ENCODE data around the gene STMN3.

Gene STMN3

DNA sequence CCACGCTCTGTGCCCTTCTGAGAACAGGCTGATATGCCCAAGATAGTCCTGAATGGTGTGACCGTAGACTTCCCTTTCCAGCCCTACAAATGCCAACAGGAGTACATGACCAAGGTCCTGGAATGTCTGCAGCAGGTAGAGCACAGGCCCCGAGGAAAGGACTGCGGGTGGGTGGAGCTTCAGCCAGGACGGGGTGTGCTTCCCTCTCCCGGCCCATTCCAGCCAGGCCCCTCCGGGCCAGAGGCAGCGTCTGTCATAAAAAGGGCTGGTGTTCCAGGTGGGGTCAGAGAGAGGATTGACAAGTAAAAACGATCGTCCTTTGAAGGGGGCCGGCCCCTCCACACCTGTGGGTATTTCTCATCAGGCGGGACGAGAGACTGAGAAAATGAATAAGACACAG lies 6.1 kb upstream of the STMN3 start:
- Histone ChIP-seq H3F3A (ENCODE audit: insufficient read depth) (no peaks in the 10 kb centered on the region), H3K4me3 (ENCODE audit: insufficient read depth, low read length, poor library complexity, severe bottlenecking) (peak overlapping the region; percentile 75), H4K20me1 (ENCODE audit: low read depth, low read length) (no peaks in the 10 kb centered on the region), H3K27me3 (ENCODE audit: low read length) (no peaks in the 10 kb centered on the region), H3K36me3 (ENCODE audit: low read length) (no peaks in the 10 kb centered on the region), H3K9me2 (replicated peaks; ENCODE audit: insufficient read depth, low read length) (no peaks in the 10 kb centered on the region), H3K9ac (ENCODE audit: low read length) (peak overlapping the region; percentile 75), H2AFZ (ENCODE audit: low read depth, low read length, severe bottlenecking) (no peak overlapping the region), H3K79me2 (ENCODE audit: insufficient read depth, low read length) (peaks cover 13% of the 10 kb centered on the region), H3K27ac (ENCODE audit: low read depth, low read length) (no peak overlapping the region), H3K9me3 (ENCODE audit: insufficient read depth, low read length) (no peaks in the 10 kb centered on the region), H3K4me2 (ENCODE audit: low read depth, low read length, poor library complexity, severe bottlenecking) (peak overlapping the region; percentile 65)
- TF ChIP-seq, protein P1, sequence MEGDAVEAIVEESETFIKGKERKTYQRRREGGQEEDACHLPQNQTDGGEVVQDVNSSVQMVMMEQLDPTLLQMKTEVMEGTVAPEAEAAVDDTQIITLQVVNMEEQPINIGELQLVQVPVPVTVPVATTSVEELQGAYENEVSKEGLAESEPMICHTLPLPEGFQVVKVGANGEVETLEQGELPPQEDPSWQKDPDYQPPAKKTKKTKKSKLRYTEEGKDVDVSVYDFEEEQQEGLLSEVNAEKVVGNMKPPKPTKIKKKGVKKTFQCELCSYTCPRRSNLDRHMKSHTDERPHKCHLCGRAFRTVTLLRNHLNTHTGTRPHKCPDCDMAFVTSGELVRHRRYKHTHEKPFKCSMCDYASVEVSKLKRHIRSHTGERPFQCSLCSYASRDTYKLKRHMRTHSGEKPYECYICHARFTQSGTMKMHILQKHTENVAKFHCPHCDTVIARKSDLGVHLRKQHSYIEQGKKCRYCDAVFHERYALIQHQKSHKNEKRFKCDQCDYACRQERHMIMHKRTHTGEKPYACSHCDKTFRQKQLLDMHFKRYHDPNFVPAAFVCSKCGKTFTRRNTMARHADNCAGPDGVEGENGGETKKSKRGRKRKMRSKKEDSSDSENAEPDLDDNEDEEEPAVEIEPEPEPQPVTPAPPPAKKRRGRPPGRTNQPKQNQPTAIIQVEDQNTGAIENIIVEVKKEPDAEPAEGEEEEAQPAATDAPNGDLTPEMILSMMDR (IDR thresholded peaks at IDR 0.05; ENCODE audit: insufficient read depth, low read length, poor library complexity, severe bottlenecking), result no peak
- TF ChIP-seq EZH2phosphoT487 (conservative IDR thresholded peaks at IDR 0.05; ENCODE audit: low read length), result no peak

DNA sequence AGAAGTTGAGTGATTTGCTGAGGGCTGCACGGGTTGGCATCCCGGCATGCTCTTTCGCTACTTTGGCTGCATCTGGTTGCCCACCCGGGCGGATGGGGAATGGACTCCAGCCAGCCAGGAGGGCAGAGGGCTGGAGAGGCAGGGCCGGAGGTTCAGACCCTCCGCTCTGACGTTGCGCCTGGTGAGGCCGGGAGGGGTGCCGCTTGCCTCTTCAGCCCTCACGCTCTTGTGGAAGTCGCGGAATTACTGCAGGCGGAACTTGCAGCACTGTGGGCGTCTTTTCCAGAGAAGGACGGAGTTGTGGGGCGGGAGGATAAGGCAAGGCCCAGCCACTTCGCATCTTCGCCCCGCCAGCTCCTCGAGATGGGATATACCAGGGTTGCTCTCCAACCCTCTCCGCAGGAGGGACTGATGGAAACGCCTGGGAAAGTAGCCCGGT lies 5.5 kb upstream of the STMN3 start:
- no peaks in the 10 kb centered on the region for H3F3A ChIP-seq (ENCODE audit: insufficient read depth)
- H3K9ac ChIP-seq (ENCODE audit: low read length), result peak overlapping the region; percentile 75
- peak overlapping the region; percentile 65 for H3K4me2 ChIP-seq (ENCODE audit: low read depth, low read length, poor library complexity, severe bottlenecking)
- H3K27me3 ChIP-seq (ENCODE audit: low read length), result no peaks in the 10 kb centered on the region
- no peaks in the 10 kb centered on the region for H3K36me3 ChIP-seq (ENCODE audit: low read length)
- H3K79me2 ChIP-seq (ENCODE audit: insufficient read depth, low read length), result peaks cover 13% of the 10 kb centered on the region
- no peaks in the 10 kb centered on the region for H3K9me3 ChIP-seq (ENCODE audit: insufficient read depth, low read length)
- peak overlapping the region; percentile 98 for H2AFZ ChIP-seq (ENCODE audit: low read depth, low read length, severe bottlenecking)
- H3K9me2 ChIP-seq (replicated peaks; ENCODE audit: insufficient read depth, low read length), result no peaks in the 10 kb centered on the region
- no peak overlapping the region for H3K27ac ChIP-seq (ENCODE audit: low read depth, low read length)
- no peaks in the 10 kb centered on the region for H4K20me1 ChIP-seq (ENCODE audit: low read depth, low read length)
- peak overlapping the region; percentile 75 for H3K4me3 ChIP-seq (ENCODE audit: insufficient read depth, low read length, poor library complexity, severe bottlenecking)
- TF ChIP-seq, protein P1 (IDR thresholded peaks at IDR 0.05; ENCODE audit: insufficient read depth, low read length, poor library complexity, severe bottlenecking), result no peak
- no peak for TF ChIP-seq EZH2phosphoT487 (conservative IDR thresholded peaks at IDR 0.05; ENCODE audit: low read length)

DNA sequence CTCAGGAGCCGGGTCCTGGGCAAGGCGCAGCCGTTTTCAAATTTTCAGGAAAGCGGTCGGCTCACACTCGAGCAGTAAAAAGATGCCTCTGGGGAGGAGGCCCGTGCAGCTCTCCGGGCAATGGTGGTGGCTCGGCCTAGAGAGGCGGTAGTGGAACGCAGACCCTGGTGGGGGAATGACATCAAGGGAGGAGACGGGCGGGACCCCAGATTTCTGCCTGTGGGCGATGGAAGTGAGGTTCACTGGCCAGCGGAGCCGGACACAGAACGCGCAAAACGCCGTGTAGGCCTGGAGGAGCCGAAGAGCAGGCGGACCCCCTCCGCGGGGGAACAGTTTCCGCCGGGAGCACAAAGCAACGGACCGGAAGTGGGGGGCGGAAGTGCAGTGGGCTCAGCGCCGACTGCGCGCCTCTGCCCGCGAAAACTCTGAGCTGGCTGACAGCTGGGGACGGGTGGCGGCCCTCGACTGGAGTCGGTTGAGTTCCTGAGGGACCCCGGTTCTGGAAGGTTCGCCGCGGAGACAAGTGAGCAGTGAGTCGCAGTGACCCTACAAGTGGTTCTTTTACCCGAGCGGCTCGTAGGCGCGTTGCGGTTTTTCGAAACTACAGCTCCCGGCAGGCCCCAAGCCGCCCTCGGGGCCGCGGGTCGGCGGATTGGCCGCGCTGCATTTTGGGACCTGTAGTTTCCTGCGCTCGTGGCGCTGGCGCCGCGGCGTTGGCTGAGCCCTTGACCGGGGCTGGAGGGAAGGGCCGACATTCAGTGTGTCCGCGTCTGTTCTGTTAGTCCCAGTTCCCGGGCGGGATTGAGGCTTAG lies 4.9 kb upstream of the STMN3 start, which contains the start of gene RTEL1:
Gene RTEL1, plus strand, starts transcription at position 376 of the 812 bp plus-strand sequence. CDS start 1,091 bp downstream, outside the sequence.
- Histone ChIP-seq H3K79me2 (ENCODE audit: insufficient read depth, low read length) (peaks cover 13% of the 10 kb centered on the region), H3K9ac (ENCODE audit: low read length) (peak within 1 kb of the TSS; percentile 75), H3K9me3 (ENCODE audit: insufficient read depth, low read length) (no peaks in the 10 kb centered on the region), H3K27me3 (ENCODE audit: low read length) (no peaks in the 10 kb centered on the region), H4K20me1 (ENCODE audit: low read depth, low read length) (no peaks in the 10 kb centered on the region), H3K27ac (ENCODE audit: low read depth, low read length) (peak within 1 kb of the TSS; percentile 62), H2AFZ (ENCODE audit: low read depth, low read length, severe bottlenecking) (peak within 1 kb of the TSS; percentile 98), H3K9me2 (replicated peaks; ENCODE audit: insufficient read depth, low read length) (no peaks in the 10 kb centered on the region), H3K4me3 (ENCODE audit: insufficient read depth, low read length, poor library complexity, severe bottlenecking) (peak within 1 kb of the TSS; percentile 75), H3K36me3 (ENCODE audit: low read length) (no peaks in the 10 kb centered on the region), H3K4me2 (ENCODE audit: low read depth, low read length, poor library complexity, severe bottlenecking) (peak within 1 kb of the TSS; percentile 65), H3F3A (ENCODE audit: insufficient read depth) (no peaks in the 10 kb centered on the region)
- TF ChIP-seq, protein P1 (IDR thresholded peaks at IDR 0.05; ENCODE audit: insufficient read depth, low read length, poor library complexity, severe bottlenecking), result no peak
- TF ChIP-seq EZH2phosphoT487 (conservative IDR thresholded peaks at IDR 0.05; ENCODE audit: low read length), result no peak
